K562 (cell line): ENCODE measurements around the gene KIF26A. TPM values are rescaled to one million over a fixed set of nuclear protein-coding genes. Genes with fewer than 3 reads are reported as not detected.

ENCODE experiments used
- ATAC-seq: fragments of 200-7000 bp; cut with Tn5 transposase; 3 replicates; pipeline ENCODE4 v1.9.1; 2020; ENCODE audit warnings: moderate library complexity
- BruUV-seq: library from RNA; stranded (reverse); fragments of 400-500 nt; replicated peaks from 2 replicates; lab custom pipeline; 2021; lab: Mats Ljungman, UMichigan
- CTCF ChIA-PET: fragments of 300-600 bp; formaldehyde crosslinking; extraction: SDS; loops from one replicate; lab custom pipeline; 2021; ENCODE audit warnings: low intra/inter-chr PET ratio; lab: Yijun Ruan, JAX
- POLR2A ChIA-PET: fragments of 300-600, 350-650 bp; sonication (Branson Sonifier 250); formaldehyde crosslinking; extraction: SDS; loops from one replicate; lab custom pipeline; 2021; ENCODE audit warnings: antibody characterized with exemption, inconsistent platforms; lab: Yijun Ruan, JAX
- DNase-seq, 4 experiments: peaks; one replicate each; pipeline versions ENCODE4 v3.0.0 to v3.0.0-alpha.2; 2011 to 2018; ENCODE audit warnings: low spot score in 3 of 4, mixed read lengths in 3 of 4; ENCODE audit errors: extremely low read depth in 1 of 4
- FAIRE-seq: peaks from 2 replicates; lab custom pipeline; 2011; peaks lifted over from hg19 to GRCh38; lab: Jason Lieb, UNC
- H2AFZ ChIP-seq: 2 replicates; pipeline ENCODE4 v1.6.0; 2011; ENCODE audit warnings: low read depth, low read length, control low read depth, inconsistent platforms
- H3K27ac ChIP-seq: fragments of 200-600 bp; 3 replicates; pipeline ENCODE4 v1.8.0; 2011; ENCODE audit warnings: low read depth, mild to moderate bottlenecking, control low read depth, inconsistent platforms, low read length, moderate library complexity, mixed read lengths; ENCODE audit errors: extremely low read depth
- H3K27me3 ChIP-seq, 2 experiments: fragments of 300-600 bp in 1 of 2; 2 replicates in 1 of 2; 3 replicates in 1 of 2; pipeline versions ENCODE4 v1.6.0 to v1.8.0; 2011; ENCODE audit warnings: inconsistent platforms in 2 of 2, low read length in 2 of 2, mild to moderate bottlenecking in 1 of 2, mixed read lengths in 1 of 2, moderate library complexity in 1 of 2; ENCODE audit not compliant: control insufficient read depth in 2 of 2, insufficient read depth in 2 of 2
- H3K36me3 ChIP-seq: fragments of 300-600 bp; 3 replicates; pipeline ENCODE4 v1.8.0; 2011; ENCODE audit warnings: mild to moderate bottlenecking, low read length, inconsistent platforms; ENCODE audit not compliant: control insufficient read depth, insufficient read depth
- H3K4me1 ChIP-seq, 2 experiments: fragments of 200-600 bp in 1 of 2; replicated peaks in 1 of 2; 2 replicates in 1 of 2; 3 replicates in 1 of 2; pipeline versions ENCODE4 v1.5.1 to v1.8.0; 2011; ENCODE audit warnings: inconsistent platforms in 2 of 2, low read length in 2 of 2, mild to moderate bottlenecking in 1 of 2, mixed read lengths in 1 of 2, moderate library complexity in 1 of 2; ENCODE audit not compliant: control insufficient read depth in 2 of 2, insufficient read depth in 2 of 2
- H3K4me2 ChIP-seq: 2 replicates; pipeline ENCODE4 v1.6.1; 2011; ENCODE audit warnings: low read length, control low read depth, inconsistent platforms, mixed read lengths; ENCODE audit not compliant: insufficient read depth
- H3K4me3 ChIP-seq: fragments of 200-600 bp; sonication (generic), shearing (Covaris generic); 2 replicates; pipeline ENCODE4 v1.5.1; 2016; ENCODE audit warnings: control low read depth, inconsistent platforms
- H3K79me2 ChIP-seq: fragments of 200-600 bp; 3 replicates; pipeline ENCODE4 v1.8.0; 2011; ENCODE audit warnings: low read length, inconsistent platforms; ENCODE audit not compliant: control insufficient read depth, insufficient read depth
- H3K9ac ChIP-seq, 2 experiments: 2 replicates each; pipeline versions ENCODE4 v1.6.0 to v1.6.1; 2011; ENCODE audit warnings: low read depth in 2 of 2, low read length in 2 of 2, control low read depth in 1 of 2, inconsistent platforms in 1 of 2, mild to moderate bottlenecking in 1 of 2, mixed read lengths in 1 of 2; ENCODE audit not compliant: insufficient read depth in 1 of 2
- H3K9me1 ChIP-seq: one replicate; pipeline ENCODE4 v1.6.0; 2011; ENCODE audit warnings: inconsistent platforms, mild to moderate bottlenecking, low read length, moderate library complexity; ENCODE audit not compliant: control insufficient read depth, insufficient read depth
- H3K9me3 ChIP-seq: replicated peaks from 2 replicates; pipeline ENCODE4 v1.5.1; 2011; ENCODE audit warnings: low read depth, low read length, inconsistent platforms; ENCODE audit not compliant: control insufficient read depth, insufficient read depth
- H4K20me1 ChIP-seq: replicated peaks from 2 replicates; pipeline ENCODE4 v1.6.1; 2011; ENCODE audit warnings: low read length, inconsistent platforms, mixed read lengths; ENCODE audit not compliant: control insufficient read depth, insufficient read depth
- CSDE1 ChIP-seq, 2 experiments: fragments of 450-650 bp; IDR thresholded peaks; 2 replicates each; pipeline ENCODE4 v1.6.1; 2016; ENCODE audit warnings: mild to moderate bottlenecking in 1 of 2
- ELF1 ChIP-seq: fragments of 200-800 bp; sonication (Bioruptor generic); IDR thresholded peaks from 2 replicates; pipeline ENCODE4 v1.6.1; 2016; ENCODE audit warnings: missing genetic modification characterization, missing compliant biosample characterization
- FOSL1 ChIP-seq: fragments of 200-800 bp; sonication (Bioruptor generic); conservative IDR thresholded peaks from 2 replicates; pipeline ENCODE4 v1.6.1; 2016; ENCODE audit warnings: missing genetic modification characterization, missing compliant biosample characterization
- MIER1 ChIP-seq: fragments of 450-650 bp; IDR thresholded peaks from 2 replicates; pipeline ENCODE4 v1.6.1; 2016; ENCODE audit warnings: antibody characterized with exemption, mild to moderate bottlenecking, low read depth
- NFIC ChIP-seq: fragments of 450-650 bp; IDR thresholded peaks from 2 replicates; pipeline ENCODE4 v1.6.1; 2017; ENCODE audit warnings: mild to moderate bottlenecking, inconsistent platforms
- NR2F6 ChIP-seq: fragments of 450-650 bp; formaldehyde crosslinking; IDR thresholded peaks from 2 replicates; pipeline ENCODE4 v1.4.0; 2020; ENCODE audit warnings: mild to moderate bottlenecking
- OTX1 ChIP-seq: fragments of 450-650 bp; formaldehyde crosslinking; IDR thresholded peaks from 2 replicates; pipeline ENCODE4 v1.4.0; 2022; ENCODE audit warnings: mild to moderate bottlenecking
- SMARCA5 ChIP-seq: fragments of 450-650 bp; IDR thresholded peaks from 2 replicates; pipeline ENCODE4 v1.6.1; 2016
- SNRNP70 ChIP-seq: fragments of 200-400 bp; formaldehyde crosslinking; optimal IDR thresholded peaks from 2 replicates; pipeline ENCODE3; 2017; ENCODE audit warnings: low read depth, low read length
- SRSF7 ChIP-seq: fragments of 200-400 bp; formaldehyde crosslinking; optimal IDR thresholded peaks from 2 replicates; pipeline ENCODE3; 2017; ENCODE audit warnings: mild to moderate bottlenecking, low read depth, low read length
- STAT5A ChIP-seq: IDR thresholded peaks from 2 replicates; pipeline ENCODE4 v1.6.1; 2012; ENCODE audit warnings: low read length, inconsistent platforms, borderline replicate concordance
- ZBTB34 ChIP-seq: fragments of 250-450 bp; sonication (Bioruptor Pico); IDR thresholded peaks from 2 replicates; pipeline ENCODE4 v1.8.0; 2021; ENCODE audit warnings: mild to moderate bottlenecking, moderate library complexity
- ZFP30 ChIP-seq: fragments of 250-450 bp; sonication (Bioruptor Pico); IDR thresholded peaks from 2 replicates; pipeline ENCODE4 v1.8.0; 2022; ENCODE audit warnings: moderate library complexity, mild to moderate bottlenecking, inconsistent platforms, borderline replicate concordance
- ZKSCAN1 ChIP-seq: fragments of 150-350 bp; IDR thresholded peaks from 2 replicates; pipeline ENCODE4 v1.6.1; 2016; ENCODE audit warnings: low read depth, low read length
- ZNF274 ChIP-seq: IDR thresholded peaks from 2 replicates; pipeline ENCODE4 v1.6.1; 2011; ENCODE audit warnings: low read depth, mild to moderate bottlenecking, low read length, moderate library complexity, borderline replicate concordance
- ZNF408 ChIP-seq: fragments of 250-450 bp; sonication (Bioruptor Pico); IDR thresholded peaks from 2 replicates; pipeline ENCODE4 v1.4.0; 2020; ENCODE audit warnings: low read depth, mild to moderate bottlenecking, moderate library complexity
- ZNF449 ChIP-seq: fragments of 250-450 bp; sonication (Bioruptor Pico); IDR thresholded peaks from 2 replicates; pipeline ENCODE4 v1.8.0; 2022; ENCODE audit warnings: moderate library complexity, mild to moderate bottlenecking, inconsistent platforms
- ZNF507 ChIP-seq: conservative IDR thresholded peaks from 2 replicates; pipeline ENCODE4 v1.6.1; 2017; ENCODE audit warnings: missing genetic modification characterization, missing compliant biosample characterization
- ZNF699 ChIP-seq: fragments of 250-450 bp; sonication (Bioruptor Pico); IDR thresholded peaks from 2 replicates; pipeline ENCODE4 v1.8.0; 2021; ENCODE audit warnings: mild to moderate bottlenecking, moderate library complexity; ENCODE audit not compliant: insufficient replicate concordance
- WGBS: fragments of 100-300 bp; shearing (Covaris generic); methylation state at CpG from one replicate; pipeline ENCODE4 v1.1.6; 2016; ENCODE audit warnings: low coverage, mixed read lengths; ENCODE audit not compliant: insufficient coverage; ENCODE audit errors: missing lambda C conversion rate; 5-methylcytosine and 5-hydroxymethylcytosine counted together
- in situ Hi-C: fragments of 300-500 bp; cut with MboI; formaldehyde crosslinking; loops from 4 replicates; pipeline ENCODE4 v1.15.0; 2018; ENCODE audit warnings: inconsistent platforms, mixed read lengths
- intact Hi-C: fragments of 100-400 bp; cut with micrococcal nuclease; formaldehyde crosslinking; loops from 2 replicates; pipeline ENCODE4 v1.14.2; 2022
- polyA plus RNA-seq, 8 experiments: library from polyadenylated mRNA; depleted of rRNA in 4 of 8; stranded (reverse) in 5 of 8; unstranded in 3 of 8; fragments of >200 nt; fragmentation: Nextera tagmentation in 2 of 8; fragmentation: Illumina TruSeq in 1 of 8; extraction: Ambion mirVana in 2 of 8; extraction: Trizol in 1 of 8; gene quantifications; 2 replicates each; pipeline versions ENCODE4 v1.2.1 to v1.2.3, GENCODE V29; 2011 to 2014; ENCODE audit warnings: inconsistent platforms in 1 of 8, missing spikeins in 1 of 8
- total RNA-seq, 7 experiments: library from RNA; depleted of rRNA in 6 of 7; stranded (reverse); fragments of >200 nt in 6 of 7; fragmentation: Illumina TruSeq in 2 of 7; extraction: Trizol in 2 of 7; gene quantifications; 2 replicates each; pipeline versions ENCODE4 v1.2.1 to v1.2.3, GENCODE V29; 2011 to 2021; ENCODE audit warnings: low replicate concordance in 1 of 7
- TF ChIP-seq, protein P1 (sequence below): fragments of 150-350 bp; conservative IDR thresholded peaks from 2 replicates; pipeline ENCODE4 v1.6.1; 2014; ENCODE audit warnings: low read length

KIF26A gene
- total and polyA plus RNA-seq, 9 of the 15 experiments (the other 6 are each of a cell fraction or from before 2014, with no cell fraction given) = 0.04 TPM; not detected in 8

DNA sequence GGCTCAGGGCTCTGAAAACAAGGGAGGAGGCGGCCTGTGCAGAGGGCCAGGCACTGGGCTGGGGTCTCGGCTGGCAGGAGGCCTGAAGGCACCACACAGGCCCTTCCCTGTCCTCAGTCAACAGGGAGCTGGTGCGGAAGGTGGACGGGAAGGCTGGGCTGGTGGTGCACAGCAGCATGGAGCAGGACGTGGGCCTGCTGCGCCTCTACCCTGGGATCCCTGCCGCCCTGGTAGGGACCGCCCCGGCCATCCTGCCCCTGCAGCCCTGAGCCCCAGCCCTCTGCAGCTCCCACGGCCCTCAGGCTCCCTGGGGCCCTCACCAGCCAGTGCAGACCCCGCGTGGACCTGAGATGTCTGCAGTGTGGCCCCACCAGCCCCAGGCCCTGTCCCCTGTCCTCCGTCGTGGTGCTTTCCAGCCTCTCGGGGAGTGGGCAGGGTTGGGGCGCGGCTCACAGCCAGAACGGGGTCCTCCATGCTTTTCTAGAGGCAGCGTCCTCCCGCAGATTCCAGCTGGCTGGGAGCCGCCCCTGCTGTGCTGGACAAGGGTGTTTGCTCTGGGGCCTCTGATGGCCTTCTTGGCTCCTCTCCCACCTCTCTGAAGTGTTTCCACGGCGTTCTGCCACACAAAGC, 34.8 kb upstream of the KIF26A start:
- Histone ChIP-seq H3K27ac (no peak overlapping the region), H3K4me2 (no peak overlapping the region), H3K4me1 (peaks cover 0 to 23% of the 10 kb centered on the region in 2 experiments; a peak in 2 of 5 replicates), H3K9ac (no peak overlapping the region), H3K9me1 (no peaks in the 10 kb centered on the region), H3K27me3 (peaks cover 0 to 25% of the 10 kb centered on the region in 2 experiments; a peak in 1 of 5 replicates), H4K20me1 (no peaks in the 10 kb centered on the region), H2AFZ (no peak overlapping the region), H3K4me3 (no peak overlapping the region), H3K36me3 (no peaks in the 10 kb centered on the region)
- ChIA-PET POLR2A (no interaction called here), CTCF (no interaction called here)
- in situ Hi-C loops (no loop called here), intact Hi-C loops (no loop called here)
- BruUV-seq = no TSS peak
- no peak for TF ChIP-seq ELF1 (tag)
- TF ChIP-seq CSDE1 (IDR thresholded peaks at IDR 0.05) = no peak
- no peak for TF ChIP-seq MIER1
- TF ChIP-seq ZFP30 (CRISPR knock-in tag) = no peak
- TF ChIP-seq ZNF507 = no peak
- TF ChIP-seq SNRNP70 = no peak
- no peak for TF ChIP-seq SRSF7
- TF ChIP-seq ZBTB34 (CRISPR knock-in tag) = no peak
- no peak for TF ChIP-seq ZNF408 (CRISPR knock-in tag)
- no peak for TF ChIP-seq ZNF274
- TF ChIP-seq ZNF699 (CRISPR knock-in tag) = no peak
- no peak for TF ChIP-seq STAT5A
- TF ChIP-seq OTX1 (CRISPR knock-in tag) = no peak
- TF ChIP-seq, protein P1, sequence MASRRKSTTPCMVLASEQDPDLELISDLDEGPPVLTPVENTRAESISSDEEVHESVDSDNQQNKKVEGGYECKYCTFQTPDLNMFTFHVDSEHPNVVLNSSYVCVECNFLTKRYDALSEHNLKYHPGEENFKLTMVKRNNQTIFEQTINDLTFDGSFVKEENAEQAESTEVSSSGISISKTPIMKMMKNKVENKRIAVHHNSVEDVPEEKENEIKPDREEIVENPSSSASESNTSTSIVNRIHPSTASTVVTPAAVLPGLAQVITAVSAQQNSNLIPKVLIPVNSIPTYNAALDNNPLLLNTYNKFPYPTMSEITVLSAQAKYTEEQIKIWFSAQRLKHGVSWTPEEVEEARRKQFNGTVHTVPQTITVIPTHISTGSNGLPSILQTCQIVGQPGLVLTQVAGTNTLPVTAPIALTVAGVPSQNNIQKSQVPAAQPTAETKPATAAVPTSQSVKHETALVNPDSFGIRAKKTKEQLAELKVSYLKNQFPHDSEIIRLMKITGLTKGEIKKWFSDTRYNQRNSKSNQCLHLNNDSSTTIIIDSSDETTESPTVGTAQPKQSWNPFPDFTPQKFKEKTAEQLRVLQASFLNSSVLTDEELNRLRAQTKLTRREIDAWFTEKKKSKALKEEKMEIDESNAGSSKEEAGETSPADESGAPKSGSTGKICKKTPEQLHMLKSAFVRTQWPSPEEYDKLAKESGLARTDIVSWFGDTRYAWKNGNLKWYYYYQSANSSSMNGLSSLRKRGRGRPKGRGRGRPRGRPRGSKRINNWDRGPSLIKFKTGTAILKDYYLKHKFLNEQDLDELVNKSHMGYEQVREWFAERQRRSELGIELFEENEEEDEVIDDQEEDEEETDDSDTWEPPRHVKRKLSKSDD = no peak
- no peak for TF ChIP-seq NFIC
- no peak for TF ChIP-seq ZKSCAN1
- no peak for TF ChIP-seq NR2F6 (CRISPR knock-in tag)
- TF ChIP-seq SMARCA5 = no peak
- no peak for TF ChIP-seq ZNF449
- no peak for TF ChIP-seq FOSL1
- TF ChIP-seq, all 486 proteins: peak for 0
- no peak for DNase-seq
- ATAC-seq = no peak
- Histone ChIP-seq H3K9me3 (no peaks in the 10 kb centered on the region), H3K79me2 (no peaks in the 10 kb centered on the region)
- FAIRE-seq = no peak
- WGBS = 2% methylated on average over 9 of the region's 23 CpGs
